Activated CD8-positive, alpha-beta memory T cell treated with anti-CD3 and anti-CD28 coated beads, Interleukin-2, amount 10 ng/mL, durations not matched to agents 7 days and 5 days (primary cell): ENCODE measurements around the gene STK17A. TPM values are rescaled to one million over a fixed set of nuclear protein-coding genes. Genes with fewer than 3 reads are reported as not detected.
A peak's percentile ranks its signal among the peaks of the same experiment; 100 is the strongest.

Source experiments
- ATAC-seq: fragments of 150-1000 bp; cut with Tn5 transposase; one replicate; pipeline ENCODE4 v1.10.0; 2021; ENCODE audit warnings: moderate library complexity
- CTCF ChIA-PET: fragments of 350-600 bp; sonication (Branson Sonifier 250); formaldehyde crosslinking; loops from one replicate; lab custom pipeline; 2021; ENCODE audit warnings: antibody characterized with exemption; lab: Charles Lee
- DNase-seq: peaks from one replicate; pipeline ENCODE4 v3.0.0-alpha.2; 2020
- H3K27ac Mint-ChIP-seq: one replicate; pipeline ENCODE4 v1.8.0; 2021; ENCODE audit warnings: mild to moderate bottlenecking, mixed read lengths
- H3K27me3 Mint-ChIP-seq: one replicate; pipeline ENCODE4 v1.8.0; 2021; ENCODE audit warnings: mixed read lengths
- H3K36me3 Mint-ChIP-seq: one replicate; pipeline ENCODE4 v1.8.0; 2021; ENCODE audit warnings: mild to moderate bottlenecking, mixed read lengths
- H3K4me1 Mint-ChIP-seq: one replicate; pipeline ENCODE4 v1.8.0; 2021; ENCODE audit warnings: mixed read lengths
- H3K4me3 Mint-ChIP-seq: one replicate; pipeline ENCODE4 v1.8.0; 2021; ENCODE audit warnings: mild to moderate bottlenecking, moderate library complexity, mixed read lengths
- H3K9me3 Mint-ChIP-seq: one replicate; pipeline ENCODE4 v1.8.0; 2022; ENCODE audit warnings: low read depth, mixed read lengths
- total RNA-seq, 2 experiments: library from RNA; stranded (reverse); gene quantifications; one replicate each; pipeline ENCODE4 v1.2.3, GENCODE V29; 2021

The STK17A gene
- total RNA-seq, 2 experiments from 2014 or later, result 84.9 to 86.1 TPM

- Mint-ChIP-seq H3K36me3 (no peaks in the 10 kb centered on the region), H3K4me3 (no peak overlapping the region), H3K27me3 (peaks cover 41% of the 10 kb centered on the region), H3K9me3 (no peaks in the 10 kb centered on the region), H3K27ac (no peak overlapping the region), H3K4me1 (peaks cover 15% of the 10 kb centered on the region)
- no peak for DNase-seq
- ATAC-seq, result no peak
- CTCF ChIA-PET, result interaction anchor here (0.7 to 1.8 kb wide), 3 partner anchors 28 to 192 kb away, joined by 3 to 4 read pairs (median 3); partner anchors contain the start of gene STK17A
These were observed 28.9 kb upstream of the STK17A start for GRCh38 chr7:43553999-43554398.

- Mint-ChIP-seq H3K27me3 (peaks cover 41% of the 10 kb centered on the region), H3K4me3 (no peak overlapping the region), H3K27ac (no peak overlapping the region), H3K9me3 (no peaks in the 10 kb centered on the region), H3K36me3 (no peaks in the 10 kb centered on the region), H3K4me1 (peaks cover 15% of the 10 kb centered on the region)
- ATAC-seq (no peak), DNase-seq (no peak)
- CTCF ChIA-PET, result interaction anchor here (1.8 kb wide), 1 partner anchor 28 kb away, joined by 4 read pairs; the partner anchor contains the start of gene STK17A
These were observed 28.5 kb upstream of the STK17A start for GRCh38 chr7:43554423-43554822.

- Mint-ChIP-seq H3K4me1 (peaks cover 15% of the 10 kb centered on the region), H3K27me3 (peaks cover 48% of the 10 kb centered on the region), H3K4me3 (no peak overlapping the region), H3K27ac (no peak overlapping the region), H3K36me3 (no peaks in the 10 kb centered on the region), H3K9me3 (no peaks in the 10 kb centered on the region)
- no peak for DNase-seq
- CTCF ChIA-PET, result no interaction called here
- no peak for ATAC-seq
These were observed 24.9 kb upstream of the STK17A start for GRCh38 chr7:43557831-43558495.

GRCh38 chr7:43559171-43559945 lies 23.6 kb upstream of the STK17A start:
- ATAC-seq (no peak), DNase-seq (no peak)
- H3K27ac Mint-ChIP-seq, result no peak overlapping the region
- H3K36me3 Mint-ChIP-seq, result no peaks in the 10 kb centered on the region
- H3K9me3 Mint-ChIP-seq, result no peaks in the 10 kb centered on the region
- peaks cover 55% of the 10 kb centered on the region for H3K27me3 Mint-ChIP-seq
- CTCF ChIA-PET, result interaction anchor here (1.0 kb wide), 1 partner anchor 9 kb away, joined by 3 read pairs; no protein-coding TSS in a partner anchor
- peaks cover 6% of the 10 kb centered on the region for H3K4me1 Mint-ChIP-seq
- no peak overlapping the region for H3K4me3 Mint-ChIP-seq

DNA sequence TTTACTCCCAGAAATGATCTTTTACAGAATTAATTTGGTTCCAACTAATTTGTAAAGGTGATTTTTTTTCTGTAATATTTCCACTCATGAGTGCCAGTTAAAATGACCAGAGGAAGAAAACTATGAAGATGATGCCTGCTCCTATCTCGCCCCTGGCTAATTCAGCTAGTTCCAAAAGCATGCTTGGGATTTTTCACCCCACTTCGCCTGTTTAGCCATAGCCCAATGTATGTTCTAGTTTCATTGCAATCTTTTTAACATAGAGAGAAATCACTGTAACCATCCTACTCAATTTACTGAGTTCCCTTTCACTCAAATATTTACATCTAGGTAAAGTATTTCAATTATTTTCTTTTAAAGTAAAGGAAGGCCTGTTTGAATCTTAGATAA lies 23.0 kb upstream of the STK17A start:
- H3K4me1 Mint-ChIP-seq, result peaks cover under 1% of the 10 kb centered on the region
- ATAC-seq (no peak), DNase-seq (no peak)
- CTCF ChIA-PET, result interaction anchor here (1.0 kb wide), 1 partner anchor 9 kb away, joined by 3 read pairs; no protein-coding TSS in a partner anchor
- no peaks in the 10 kb centered on the region for H3K36me3 Mint-ChIP-seq
- no peak overlapping the region for H3K27ac Mint-ChIP-seq
- no peak overlapping the region for H3K4me3 Mint-ChIP-seq
- H3K27me3 Mint-ChIP-seq, result peaks cover 54% of the 10 kb centered on the region
- H3K9me3 Mint-ChIP-seq, result no peaks in the 10 kb centered on the region

DNA sequence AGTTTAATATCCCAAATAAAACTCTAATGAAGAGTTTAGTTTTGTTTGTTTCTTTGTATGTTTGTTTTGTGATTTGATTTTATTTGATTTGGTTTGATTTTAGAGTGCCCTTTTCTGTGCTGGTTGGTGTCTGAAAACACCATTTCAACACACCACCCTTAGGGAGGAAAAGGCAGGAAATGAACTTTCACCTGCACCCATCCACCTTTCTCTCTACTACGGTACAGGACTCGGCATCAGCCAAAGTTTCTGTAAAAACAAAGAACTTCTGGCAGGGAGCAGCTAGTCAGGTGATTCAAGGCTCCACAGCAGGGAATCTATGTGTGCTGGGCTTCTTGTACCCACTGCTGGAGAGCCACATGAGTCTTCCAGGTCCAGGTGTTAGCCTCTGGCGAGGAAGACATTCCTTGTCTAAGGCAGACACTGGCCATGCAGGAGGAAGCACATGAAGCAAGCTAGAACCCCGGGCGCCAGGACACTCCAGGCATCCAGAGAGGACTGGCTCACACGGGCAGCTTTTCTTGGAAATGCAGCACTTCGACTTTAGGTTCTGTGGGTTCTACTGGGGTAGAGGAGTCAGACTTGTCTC lies 22.1 kb upstream of the STK17A start:
- Mint-ChIP-seq H3K9me3 (no peaks in the 10 kb centered on the region), H3K36me3 (no peaks in the 10 kb centered on the region), H3K27me3 (peaks cover 53% of the 10 kb centered on the region), H3K4me1 (no peaks in the 10 kb centered on the region), H3K4me3 (no peak overlapping the region), H3K27ac (no peak overlapping the region)
- CTCF ChIA-PET, result interaction anchor here (1.0 kb wide), 1 partner anchor 8 kb away, joined by 3 read pairs; no protein-coding TSS in a partner anchor
- DNase-seq, result no peak
- no peak for ATAC-seq

GRCh38 chr7:43562383-43562782 lies 20.5 kb upstream of the STK17A start:
- DNase-seq (no peak), ATAC-seq (no peak)
- H3K27me3 Mint-ChIP-seq, result peaks cover 48% of the 10 kb centered on the region
- H3K36me3 Mint-ChIP-seq, result no peaks in the 10 kb centered on the region
- no peak overlapping the region for H3K4me3 Mint-ChIP-seq
- no peaks in the 10 kb centered on the region for H3K9me3 Mint-ChIP-seq
- CTCF ChIA-PET, result no interaction called here
- no peak overlapping the region for H3K27ac Mint-ChIP-seq
- peaks cover under 1% of the 10 kb centered on the region for H3K4me1 Mint-ChIP-seq

DNA sequence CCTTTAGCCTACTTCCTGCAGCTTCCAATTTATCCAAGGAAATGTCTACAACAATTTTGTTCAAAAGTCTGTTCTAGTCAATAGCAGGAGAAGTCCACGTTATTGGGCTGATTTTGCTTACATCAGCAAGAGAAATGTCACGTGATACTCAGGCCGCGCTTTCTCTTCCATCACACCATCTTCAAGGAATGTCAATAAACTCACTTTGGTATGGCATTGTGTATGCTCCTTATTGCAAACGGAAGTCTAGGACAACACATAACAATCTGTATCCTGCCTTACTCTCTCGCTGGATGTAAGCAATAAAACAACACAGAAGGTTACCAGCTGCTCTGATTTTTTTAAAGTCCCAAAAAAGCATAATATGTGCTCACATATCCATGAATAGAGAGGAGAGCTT lies 17.1 kb upstream of the STK17A start:
- H3K36me3 Mint-ChIP-seq, result no peaks in the 10 kb centered on the region
- DNase-seq, result no peak
- H3K27me3 Mint-ChIP-seq, result peaks cover 34% of the 10 kb centered on the region
- no peaks in the 10 kb centered on the region for H3K9me3 Mint-ChIP-seq
- no peak overlapping the region for H3K4me3 Mint-ChIP-seq
- no peak overlapping the region for H3K27ac Mint-ChIP-seq
- CTCF ChIA-PET, result no interaction called here
- H3K4me1 Mint-ChIP-seq, result peaks cover 30% of the 10 kb centered on the region
- no peak for ATAC-seq

DNA sequence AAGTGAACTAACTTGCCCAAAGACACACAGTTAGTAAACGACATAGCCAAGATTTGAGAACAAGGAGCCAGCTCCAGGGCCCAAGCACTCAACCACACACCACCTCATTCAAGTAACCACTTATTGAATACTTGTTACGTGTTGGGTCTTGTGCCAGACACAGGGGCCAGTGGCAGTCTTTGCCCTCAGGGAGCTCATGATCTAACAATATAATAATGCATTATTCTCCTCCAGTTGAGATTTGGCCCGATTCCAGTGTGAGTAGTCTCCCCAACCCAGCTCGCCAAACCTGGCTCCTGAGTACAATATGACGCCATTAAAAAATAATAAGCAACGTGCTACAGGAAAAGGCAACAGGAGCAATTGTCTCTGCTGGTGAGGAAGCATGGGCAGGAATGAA lies 14.4 kb upstream of the STK17A start:
- Mint-ChIP-seq H3K9me3 (no peaks in the 10 kb centered on the region), H3K36me3 (no peaks in the 10 kb centered on the region), H3K4me1 (peaks cover 48% of the 10 kb centered on the region), H3K27ac (no peak overlapping the region), H3K27me3 (peaks cover 12% of the 10 kb centered on the region), H3K4me3 (no peak overlapping the region)
- ATAC-seq, result no peak
- DNase-seq, result no peak
- CTCF ChIA-PET, result interaction anchor here (0.9 to 2.5 kb wide), 3 partner anchors 8 to 271 kb away, joined by 3 to 19 read pairs (median 4); partner anchors contain the start of gene STK17A

- CTCF ChIA-PET, result interaction anchor here (1.4 to 2.5 kb wide), 2 partner anchors 13 to 270 kb away, joined by 4 to 19 read pairs; partner anchors contain the start of gene STK17A
- DNase-seq (peak; percentile 69), ATAC-seq (peak; percentile 59)
- peaks cover 51% of the 10 kb centered on the region for H3K4me1 Mint-ChIP-seq
- H3K27me3 Mint-ChIP-seq, result peaks cover 9% of the 10 kb centered on the region
- H3K9me3 Mint-ChIP-seq, result no peaks in the 10 kb centered on the region
- H3K4me3 Mint-ChIP-seq, result no peak overlapping the region
- H3K27ac Mint-ChIP-seq, result peak overlapping the region; percentile 69
- H3K36me3 Mint-ChIP-seq, result no peaks in the 10 kb centered on the region
These were observed 13.5 kb upstream of the STK17A start for GRCh38 chr7:43569424-43569823.

GRCh38 chr7:43570688-43571365 lies 12.1 kb upstream of the STK17A start:
- Mint-ChIP-seq H3K27me3 (peaks cover 1% of the 10 kb centered on the region), H3K9me3 (no peaks in the 10 kb centered on the region), H3K36me3 (no peaks in the 10 kb centered on the region), H3K4me1 (peaks cover 51% of the 10 kb centered on the region), H3K27ac (peak overlapping the region; percentile 66), H3K4me3 (no peak overlapping the region)
- ATAC-seq (no peak), DNase-seq (no peak)
- CTCF ChIA-PET, result interaction anchor here (2.6 to 4.8 kb wide), 3 partner anchors 11 to 268 kb away, joined by 10 to 77 read pairs (median 16); partner anchors contain the start of gene STK17A

GRCh38 chr7:43572516-43573049 lies 10.3 kb upstream of the STK17A start:
- peak; percentile 89 for ATAC-seq
- H3K27ac Mint-ChIP-seq, result peak overlapping the region; percentile 71

More at GRCh38 chr7:43572516-43573049, 10.3 kb upstream of the STK17A start:
- Mint-ChIP-seq H3K4me1 (peaks cover 53% of the 10 kb centered on the region), H3K4me3 (no peak overlapping the region), H3K36me3 (no peaks in the 10 kb centered on the region), H3K9me3 (no peaks in the 10 kb centered on the region), H3K27me3 (no peaks in the 10 kb centered on the region)
- CTCF ChIA-PET, result interaction anchor here (0.6 to 4.8 kb wide), 9 partner anchors 9 to 266 kb away, joined by 3 to 77 read pairs (median 5); partner anchors contain the start of gene STK17A
- peak; percentile 81 for DNase-seq
